ENCODE results near the gene GLCCI1.

DNA sequence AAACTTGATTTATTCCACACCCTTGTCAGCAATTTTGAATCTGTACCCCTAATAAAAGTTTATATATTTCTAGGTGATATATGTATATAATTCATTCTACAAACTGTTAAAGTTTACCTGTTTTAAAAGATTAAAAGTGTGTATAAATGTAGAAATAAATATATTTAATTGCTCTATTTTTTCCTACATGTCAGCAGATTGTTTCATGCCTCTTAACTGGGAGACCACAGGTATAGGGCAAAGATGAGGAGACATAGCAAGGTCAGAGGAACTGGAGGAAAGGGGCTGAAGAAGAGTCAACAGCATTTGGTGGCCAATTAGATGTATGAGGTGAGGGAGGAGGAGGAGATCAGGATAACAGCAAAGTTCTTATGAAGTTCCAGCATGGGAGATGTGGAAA lies 109.8 kb downstream of the GLCCI1 start:
- TF ChIP-seq, protein P1, sequence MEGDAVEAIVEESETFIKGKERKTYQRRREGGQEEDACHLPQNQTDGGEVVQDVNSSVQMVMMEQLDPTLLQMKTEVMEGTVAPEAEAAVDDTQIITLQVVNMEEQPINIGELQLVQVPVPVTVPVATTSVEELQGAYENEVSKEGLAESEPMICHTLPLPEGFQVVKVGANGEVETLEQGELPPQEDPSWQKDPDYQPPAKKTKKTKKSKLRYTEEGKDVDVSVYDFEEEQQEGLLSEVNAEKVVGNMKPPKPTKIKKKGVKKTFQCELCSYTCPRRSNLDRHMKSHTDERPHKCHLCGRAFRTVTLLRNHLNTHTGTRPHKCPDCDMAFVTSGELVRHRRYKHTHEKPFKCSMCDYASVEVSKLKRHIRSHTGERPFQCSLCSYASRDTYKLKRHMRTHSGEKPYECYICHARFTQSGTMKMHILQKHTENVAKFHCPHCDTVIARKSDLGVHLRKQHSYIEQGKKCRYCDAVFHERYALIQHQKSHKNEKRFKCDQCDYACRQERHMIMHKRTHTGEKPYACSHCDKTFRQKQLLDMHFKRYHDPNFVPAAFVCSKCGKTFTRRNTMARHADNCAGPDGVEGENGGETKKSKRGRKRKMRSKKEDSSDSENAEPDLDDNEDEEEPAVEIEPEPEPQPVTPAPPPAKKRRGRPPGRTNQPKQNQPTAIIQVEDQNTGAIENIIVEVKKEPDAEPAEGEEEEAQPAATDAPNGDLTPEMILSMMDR (IDR thresholded peaks at IDR 0.05), result no peak
- TF ChIP-seq MAZ (IDR thresholded peaks at IDR 0.05; ENCODE audit: borderline replicate concordance, low read depth, low read length) (no peak), SMC3 (IDR thresholded peaks at IDR 0.05) (no peak), POLR2AphosphoS2 (conservative IDR thresholded peaks at IDR 0.05; ENCODE audit: low read length) (no peak), KDM1A (IDR thresholded peaks at IDR 0.05; ENCODE audit: low read depth) (no peak), CEBPB (IDR thresholded peaks at IDR 0.05) (no peak), POLR2A (IDR thresholded peaks at IDR 0.05; ENCODE audit: low read length) (no peak), CHD2 (IDR thresholded peaks at IDR 0.05; ENCODE audit: low read length, partially characterized antibody) (no peak), MYC (IDR thresholded peaks at IDR 0.05; ENCODE audit: borderline replicate concordance, low read length) (no peak)
- TF ChIP-seq, protein P2, sequence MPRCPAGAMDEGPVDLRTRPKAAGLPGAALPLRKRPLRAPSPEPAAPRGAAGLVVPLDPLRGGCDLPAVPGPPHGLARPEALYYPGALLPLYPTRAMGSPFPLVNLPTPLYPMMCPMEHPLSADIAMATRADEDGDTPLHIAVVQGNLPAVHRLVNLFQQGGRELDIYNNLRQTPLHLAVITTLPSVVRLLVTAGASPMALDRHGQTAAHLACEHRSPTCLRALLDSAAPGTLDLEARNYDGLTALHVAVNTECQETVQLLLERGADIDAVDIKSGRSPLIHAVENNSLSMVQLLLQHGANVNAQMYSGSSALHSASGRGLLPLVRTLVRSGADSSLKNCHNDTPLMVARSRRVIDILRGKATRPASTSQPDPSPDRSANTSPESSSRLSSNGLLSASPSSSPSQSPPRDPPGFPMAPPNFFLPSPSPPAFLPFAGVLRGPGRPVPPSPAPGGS (IDR thresholded peaks at IDR 0.05), result no peak
- TF ChIP-seq, protein P3, sequence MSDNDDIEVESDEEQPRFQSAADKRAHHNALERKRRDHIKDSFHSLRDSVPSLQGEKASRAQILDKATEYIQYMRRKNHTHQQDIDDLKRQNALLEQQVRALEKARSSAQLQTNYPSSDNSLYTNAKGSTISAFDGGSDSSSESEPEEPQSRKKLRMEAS (IDR thresholded peaks at IDR 0.05), result no peak
- TF ChIP-seq, protein P4, sequence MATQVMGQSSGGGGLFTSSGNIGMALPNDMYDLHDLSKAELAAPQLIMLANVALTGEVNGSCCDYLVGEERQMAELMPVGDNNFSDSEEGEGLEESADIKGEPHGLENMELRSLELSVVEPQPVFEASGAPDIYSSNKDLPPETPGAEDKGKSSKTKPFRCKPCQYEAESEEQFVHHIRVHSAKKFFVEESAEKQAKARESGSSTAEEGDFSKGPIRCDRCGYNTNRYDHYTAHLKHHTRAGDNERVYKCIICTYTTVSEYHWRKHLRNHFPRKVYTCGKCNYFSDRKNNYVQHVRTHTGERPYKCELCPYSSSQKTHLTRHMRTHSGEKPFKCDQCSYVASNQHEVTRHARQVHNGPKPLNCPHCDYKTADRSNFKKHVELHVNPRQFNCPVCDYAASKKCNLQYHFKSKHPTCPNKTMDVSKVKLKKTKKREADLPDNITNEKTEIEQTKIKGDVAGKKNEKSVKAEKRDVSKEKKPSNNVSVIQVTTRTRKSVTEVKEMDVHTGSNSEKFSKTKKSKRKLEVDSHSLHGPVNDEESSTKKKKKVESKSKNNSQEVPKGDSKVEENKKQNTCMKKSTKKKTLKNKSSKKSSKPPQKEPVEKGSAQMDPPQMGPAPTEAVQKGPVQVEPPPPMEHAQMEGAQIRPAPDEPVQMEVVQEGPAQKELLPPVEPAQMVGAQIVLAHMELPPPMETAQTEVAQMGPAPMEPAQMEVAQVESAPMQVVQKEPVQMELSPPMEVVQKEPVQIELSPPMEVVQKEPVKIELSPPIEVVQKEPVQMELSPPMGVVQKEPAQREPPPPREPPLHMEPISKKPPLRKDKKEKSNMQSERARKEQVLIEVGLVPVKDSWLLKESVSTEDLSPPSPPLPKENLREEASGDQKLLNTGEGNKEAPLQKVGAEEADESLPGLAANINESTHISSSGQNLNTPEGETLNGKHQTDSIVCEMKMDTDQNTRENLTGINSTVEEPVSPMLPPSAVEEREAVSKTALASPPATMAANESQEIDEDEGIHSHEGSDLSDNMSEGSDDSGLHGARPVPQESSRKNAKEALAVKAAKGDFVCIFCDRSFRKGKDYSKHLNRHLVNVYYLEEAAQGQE (IDR thresholded peaks at IDR 0.05), result no peak
